ENCODE measurements around the gene VWCE.

Gene VWCE

GRCh38 chr11:61306221-61306620, 11.1 kb upstream of the VWCE start:
- TF ChIP-seq CTCF (conservative IDR thresholded peaks at IDR 0.05; ENCODE audit: low read depth, low read length) = no peak
- no peak for DNase-seq (ENCODE audit: low read depth)
- no peak overlapping the region for H3K4me3 ChIP-seq (ENCODE audit: low read depth, low read length)

GRCh38 chr11:61305417-61305816, 10.3 kb upstream of the VWCE start:
- no peak for TF ChIP-seq CTCF (conservative IDR thresholded peaks at IDR 0.05; ENCODE audit: low read depth, low read length)
- no peak overlapping the region for H3K4me3 ChIP-seq (ENCODE audit: low read depth, low read length)
- DNase-seq (ENCODE audit: low read depth) = no peak

- TF ChIP-seq CTCF (conservative IDR thresholded peaks at IDR 0.05; ENCODE audit: low read depth, low read length) = no peak
- DNase-seq (ENCODE audit: low read depth) = no peak
- H3K4me3 ChIP-seq (ENCODE audit: low read depth, low read length) = no peak overlapping the region
These were observed 8.6 kb upstream of the VWCE start for GRCh38 chr11:61303725-61304124.

GRCh38 chr11:61302550-61302949, 7.4 kb upstream of the VWCE start:
- TF ChIP-seq CTCF (conservative IDR thresholded peaks at IDR 0.05; ENCODE audit: low read depth, low read length) = no peak
- no peak overlapping the region for H3K4me3 ChIP-seq (ENCODE audit: low read depth, low read length)
- no peak for DNase-seq (ENCODE audit: low read depth)

- DNase-seq (ENCODE audit: low read depth) = peak; percentile 23
- no peak for TF ChIP-seq CTCF (conservative IDR thresholded peaks at IDR 0.05; ENCODE audit: low read depth, low read length)
- H3K4me3 ChIP-seq (ENCODE audit: low read depth, low read length) = no peak overlapping the region
These were observed 3.6 kb upstream of the VWCE start for GRCh38 chr11:61298663-61299244.

GRCh38 chr11:61297746-61298145, 2.6 kb upstream of the VWCE start:
- no peak overlapping the region for H3K4me3 ChIP-seq (ENCODE audit: low read depth, low read length)
- no peak for TF ChIP-seq CTCF (conservative IDR thresholded peaks at IDR 0.05; ENCODE audit: low read depth, low read length)
- DNase-seq (ENCODE audit: low read depth) = peak; percentile 85

- no peak overlapping the region for H3K4me3 ChIP-seq (ENCODE audit: low read depth, low read length)
- TF ChIP-seq CTCF (conservative IDR thresholded peaks at IDR 0.05; ENCODE audit: low read depth, low read length) = no peak
- peak; percentile 57 for DNase-seq (ENCODE audit: low read depth)
These were observed 2.2 kb upstream of the VWCE start for GRCh38 chr11:61297341-61297740.
